DND-41 (cell line): ENCODE data around the gene GCLM.

Experiments
- ATAC-seq: fragments of 200-7000 bp; cut with Tn5 transposase; 3 replicates; pipeline ENCODE4 v1.9.1; 2021; ENCODE audit warnings: low read depth; ENCODE audit not compliant: insufficient read depth
- DNase-seq: peaks from one replicate; pipeline ENCODE4 v3.0.0-alpha.2; 2020
- H2AFZ ChIP-seq: 2 replicates; pipeline ENCODE4 v1.6.0; 2012; ENCODE audit warnings: low read depth, low read length
- H3K27ac ChIP-seq: 2 replicates; pipeline ENCODE4 v1.5.1; 2012; ENCODE audit warnings: low read length, inconsistent platforms
- H3K27me3 ChIP-seq: fragments of 200-600 bp; sonication (generic); 2 replicates; pipeline ENCODE4 v1.6.0; 2012; ENCODE audit warnings: low read length, mild to moderate bottlenecking, inconsistent platforms; ENCODE audit not compliant: insufficient read depth, poor library complexity
- H3K36me3 ChIP-seq: 2 replicates; pipeline ENCODE4 v1.5.1; 2012; ENCODE audit warnings: low read length, inconsistent platforms; ENCODE audit not compliant: insufficient read depth
- H3K4me1 ChIP-seq: 2 replicates; pipeline ENCODE4 v1.5.1; 2012; ENCODE audit warnings: mild to moderate bottlenecking, low read length; ENCODE audit not compliant: insufficient read depth
- H3K4me2 ChIP-seq: 2 replicates; pipeline ENCODE4 v1.6.0; 2012; ENCODE audit warnings: mild to moderate bottlenecking, moderate library complexity, low read length, inconsistent platforms; ENCODE audit not compliant: insufficient read depth
- H3K4me3 ChIP-seq, 2 experiments: fragments of 200-600 bp in 1 of 2; shearing (Covaris generic) in 1 of 2; 2 replicates each; pipeline ENCODE4 v1.5.1; 2012 to 2016; ENCODE audit warnings: inconsistent platforms in 2 of 2, low read length in 2 of 2, mild to moderate bottlenecking in 2 of 2, low read depth in 1 of 2, moderate library complexity in 1 of 2
- H3K79me2 ChIP-seq: 2 replicates; pipeline ENCODE4 v1.6.0; 2012; ENCODE audit warnings: low read length, inconsistent platforms; ENCODE audit not compliant: insufficient read depth
- H3K9ac ChIP-seq: 2 replicates; pipeline ENCODE4 v1.6.0; 2012; ENCODE audit warnings: low read depth, mild to moderate bottlenecking, inconsistent platforms, low read length, moderate library complexity
- H3K9me3 ChIP-seq: 2 replicates; pipeline ENCODE4 v1.5.1; 2012; ENCODE audit warnings: low read length, moderate library complexity, mild to moderate bottlenecking, inconsistent platforms; ENCODE audit not compliant: insufficient read depth, severe bottlenecking
- H4K20me1 ChIP-seq: 2 replicates; pipeline ENCODE4 v1.6.0; 2012; ENCODE audit warnings: low read length; ENCODE audit not compliant: insufficient read depth
- CTCF ChIP-seq: IDR thresholded peaks from 2 replicates; pipeline ENCODE4 v1.5.1; 2012; ENCODE audit warnings: borderline replicate concordance, low read length, moderate library complexity, mild to moderate bottlenecking; ENCODE audit not compliant: poor library complexity, severe bottlenecking; ENCODE audit errors: extremely low read depth
- EZH2 ChIP-seq: IDR thresholded peaks from 3 replicates; pipeline ENCODE4 v1.6.1; 2012; ENCODE audit warnings: borderline replicate concordance, low read depth, mild to moderate bottlenecking, moderate library complexity, low read length, inconsistent platforms; ENCODE audit not compliant: severe bottlenecking

Gene GCLM

DNA sequence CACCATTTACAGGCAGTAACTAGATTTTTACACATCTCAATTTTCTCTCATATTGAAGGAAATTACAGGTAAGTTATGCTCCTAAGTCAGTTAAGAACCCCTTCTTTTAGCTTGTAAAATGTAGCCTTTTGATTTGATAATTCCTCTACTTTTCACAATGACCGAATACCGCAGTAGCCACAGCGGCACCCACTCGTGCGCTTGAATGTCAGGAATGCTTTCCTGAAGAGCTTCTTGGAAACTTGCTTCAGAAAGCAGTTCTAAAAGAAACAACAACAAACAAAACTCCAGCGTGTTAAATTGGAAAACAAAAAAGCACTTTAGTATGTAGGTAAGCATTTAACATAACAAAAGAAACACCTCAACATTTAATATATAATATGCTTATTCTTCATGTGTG, 20.3 kb downstream of the GCLM start:
- H3K4me1 ChIP-seq: no peaks in the 10 kb centered on the region
- no peak overlapping the region for H3K4me2 ChIP-seq
- H3K9ac ChIP-seq: no peak overlapping the region
- ATAC-seq (no peak), DNase-seq (no peak)
- H3K9me3 ChIP-seq: no peaks in the 10 kb centered on the region
- H3K79me2 ChIP-seq: no peaks in the 10 kb centered on the region
- H3K27me3 ChIP-seq: no peaks in the 10 kb centered on the region
- H3K4me3 ChIP-seq: no peak overlapping the region
- TF ChIP-seq EZH2 (no peak), CTCF (no peak)
- no peak overlapping the region for H2AFZ ChIP-seq
- no peaks in the 10 kb centered on the region for H4K20me1 ChIP-seq
- H3K36me3 ChIP-seq: peaks cover 38% of the 10 kb centered on the region
- no peak overlapping the region for H3K27ac ChIP-seq

DNA sequence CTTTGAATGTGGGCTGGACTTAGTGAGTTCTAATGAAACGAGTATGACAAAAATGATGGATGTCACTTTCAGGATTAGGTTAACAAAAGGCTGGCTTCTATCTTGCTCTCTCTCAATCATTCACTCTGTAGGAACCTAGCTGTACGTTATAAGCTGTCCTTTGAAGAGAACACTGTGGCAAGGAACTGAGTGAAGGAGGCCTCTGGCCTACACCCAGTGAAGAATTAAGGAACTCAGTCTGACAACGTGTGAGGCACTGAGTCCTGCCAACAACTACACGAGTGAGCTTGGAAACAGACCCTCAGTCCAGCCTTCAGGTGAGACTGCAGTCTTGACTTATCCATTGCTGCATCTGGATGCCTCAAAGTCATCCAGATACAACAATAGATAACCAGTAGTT, 27.0 kb downstream of the GCLM start:
- ATAC-seq (no peak), DNase-seq (no peak)
- TF ChIP-seq CTCF (no peak), EZH2 (no peak)
- Histone ChIP-seq H3K36me3 (peaks cover 14% of the 10 kb centered on the region), H3K4me1 (peaks cover 20% of the 10 kb centered on the region), H3K9ac (no peak overlapping the region), H2AFZ (no peak overlapping the region), H4K20me1 (peaks cover 14% of the 10 kb centered on the region; the same call in 1 of the 2 replicates), H3K4me3 (no peak overlapping the region), H3K27ac (no peak overlapping the region), H3K4me2 (no peak overlapping the region), H3K27me3 (no peaks in the 10 kb centered on the region), H3K9me3 (no peaks in the 10 kb centered on the region), H3K79me2 (peaks cover 22% of the 10 kb centered on the region)

DNA sequence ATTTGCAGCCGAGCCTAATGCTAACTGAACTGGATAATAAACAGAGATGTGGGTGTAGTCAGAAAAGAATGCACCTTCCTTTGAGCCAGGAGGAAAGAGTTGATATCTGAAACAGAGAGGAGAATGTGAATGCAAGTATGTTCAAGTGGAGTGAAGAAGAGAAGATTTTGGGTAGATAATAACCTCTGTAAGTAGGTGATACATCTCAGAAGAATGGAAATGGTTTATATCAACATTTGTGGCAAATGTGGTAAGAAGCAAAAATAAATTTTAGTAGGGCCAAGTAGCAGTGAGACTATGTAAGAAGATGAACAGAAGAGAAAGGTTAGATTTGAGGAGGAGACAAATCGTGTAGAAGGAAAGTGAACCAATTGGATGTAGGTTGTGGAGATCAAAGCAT, 28.5 kb downstream of the GCLM start:
- ATAC-seq: no peak
- TF ChIP-seq CTCF (no peak), EZH2 (no peak)
- Histone ChIP-seq H3K4me2 (no peak overlapping the region), H3K27ac (no peak overlapping the region), H3K79me2 (peaks cover 37% of the 10 kb centered on the region), H3K4me3 (no peak overlapping the region), H4K20me1 (peaks cover 24% of the 10 kb centered on the region; the same call in 1 of the 2 replicates), H2AFZ (peak overlapping the region; percentile 25), H3K9me3 (no peaks in the 10 kb centered on the region), H3K36me3 (peaks cover 28% of the 10 kb centered on the region), H3K9ac (no peak overlapping the region), H3K27me3 (no peaks in the 10 kb centered on the region), H3K4me1 (peaks cover 34% of the 10 kb centered on the region)
- no peak for DNase-seq

GRCh38 chr1:93878889-93879586, 30.2 kb downstream of the GCLM start, which contains the start of gene DNTTIP2:
Gene DNTTIP2, minus strand, starts transcription at chr1:93879206. Its CDS starts 58 bp downstream, at chr1:93879148.
- Histone ChIP-seq H3K36me3 (peaks cover 44% of the 10 kb centered on the region), H3K9ac (peak within 1 kb of the TSS; percentile 76), H4K20me1 (peaks cover 29% of the 10 kb centered on the region; the same call in 1 of the 2 replicates), H3K27me3 (no peaks in the 10 kb centered on the region), H3K27ac (peak within 1 kb of the TSS; percentile 85), H3K4me2 (peak within 1 kb of the TSS; percentile 89), H3K9me3 (no peaks in the 10 kb centered on the region), H3K4me3 (peak within 1 kb of the TSS; percentile 91 to 93), H3K79me2 (peaks cover 40% of the 10 kb centered on the region), H2AFZ (peak within 1 kb of the TSS; percentile 81), H3K4me1 (peaks cover 34% of the 10 kb centered on the region)
- ATAC-seq (peak; percentile 93), DNase-seq (peak; percentile 92)
- TF ChIP-seq CTCF: peak; percentile 7
- no peak for TF ChIP-seq EZH2
